ES-I3 (cell line): Measurements from ENCODE around the gene FEV.
A peak's percentile ranks its signal among the peaks of the same experiment; 100 is the strongest.

Experiments used
- H3K36me3 ChIP-seq: 2 replicates; pipeline ENCODE4 v1.6.1; 2013; ENCODE audit warnings: mild to moderate bottlenecking, low read length, control low read depth, moderate library complexity; ENCODE audit not compliant: insufficient read depth
- H3K4me1 ChIP-seq: 2 replicates; pipeline ENCODE4 v1.6.1; 2013; ENCODE audit warnings: mild to moderate bottlenecking, control low read depth, low read length; ENCODE audit not compliant: insufficient read depth
- H3K9ac ChIP-seq: 2 replicates; pipeline ENCODE4 v1.6.1; 2013; ENCODE audit warnings: low read depth, mild to moderate bottlenecking, low read length, moderate library complexity
- H3K9me3 ChIP-seq: 2 replicates; pipeline ENCODE4 v1.6.1; 2013; ENCODE audit warnings: mild to moderate bottlenecking, low read length, moderate library complexity; ENCODE audit not compliant: control insufficient read depth, insufficient read depth

Gene FEV

GRCh38 chr2:218985021-218985324 lies at the start of gene FEV:
FEV (minus strand) TSS chr2:218985184; CDS start chr2:218985075, 109 bp downstream.
- Histone ChIP-seq H3K9me3 (no peaks in the 10 kb centered on the region), H3K9ac (peak within 1 kb of the TSS; percentile 30; the same call in 1 of the 2 replicates), H3K36me3 (no peaks in the 10 kb centered on the region), H3K4me1 (no peaks in the 10 kb centered on the region; the same call in 1 of the 2 replicates)

- Histone ChIP-seq H3K9me3 (no peaks in the 10 kb centered on the region), H3K36me3 (no peaks in the 10 kb centered on the region), H3K4me1 (no peaks in the 10 kb centered on the region)
Observed at GRCh38 chr2:219032051-219032745, 47.2 kb upstream of the FEV start.

GRCh38 chr2:219031005-219031738 lies 46.2 kb upstream of the FEV start:
- H3K9me3 ChIP-seq = no peaks in the 10 kb centered on the region
- no peak overlapping the region for H3K9ac ChIP-seq
- H3K4me1 ChIP-seq = no peaks in the 10 kb centered on the region
- no peaks in the 10 kb centered on the region for H3K36me3 ChIP-seq

More at GRCh38 chr2:219032051-219032745, 47.2 kb upstream of the FEV start:
- H3K9ac ChIP-seq = no peak overlapping the region

GRCh38 chr2:219030177-219030940 lies 45.4 kb upstream of the FEV start:
- H3K9me3 ChIP-seq = no peaks in the 10 kb centered on the region
- H3K9ac ChIP-seq = no peak overlapping the region
- H3K36me3 ChIP-seq = no peaks in the 10 kb centered on the region
- H3K4me1 ChIP-seq = no peaks in the 10 kb centered on the region

GRCh38 chr2:219029829-219030165 lies 44.8 kb upstream of the FEV start:
- H3K9ac ChIP-seq = no peak overlapping the region
- H3K36me3 ChIP-seq = no peaks in the 10 kb centered on the region
- no peaks in the 10 kb centered on the region for H3K4me1 ChIP-seq
- H3K9me3 ChIP-seq = no peaks in the 10 kb centered on the region

- H3K9ac ChIP-seq = no peak overlapping the region
- H3K4me1 ChIP-seq = no peaks in the 10 kb centered on the region
- H3K36me3 ChIP-seq = no peaks in the 10 kb centered on the region
- H3K9me3 ChIP-seq = no peaks in the 10 kb centered on the region
Observed at GRCh38 chr2:219028996-219029828, 44.2 kb upstream of the FEV start.

GRCh38 chr2:219028141-219028540 lies 43.2 kb upstream of the FEV start:
- Histone ChIP-seq H3K4me1 (no peaks in the 10 kb centered on the region), H3K9me3 (no peaks in the 10 kb centered on the region), H3K36me3 (no peaks in the 10 kb centered on the region), H3K9ac (no peak overlapping the region)

- no peaks in the 10 kb centered on the region for H3K9me3 ChIP-seq
- no peaks in the 10 kb centered on the region for H3K4me1 ChIP-seq
- H3K9ac ChIP-seq = no peak overlapping the region
- H3K36me3 ChIP-seq = no peaks in the 10 kb centered on the region
Observed at GRCh38 chr2:219027511-219028055, 42.6 kb upstream of the FEV start.

GRCh38 chr2:219026946-219027345 lies 42.0 kb upstream of the FEV start:
- Histone ChIP-seq H3K36me3 (no peaks in the 10 kb centered on the region), H3K4me1 (no peaks in the 10 kb centered on the region), H3K9ac (no peak overlapping the region), H3K9me3 (no peaks in the 10 kb centered on the region)

GRCh38 chr2:219025637-219026585 lies 40.9 kb upstream of the FEV start:
- no peaks in the 10 kb centered on the region for H3K9me3 ChIP-seq
- no peak overlapping the region for H3K9ac ChIP-seq

GRCh38 chr2:219024059-219024458 lies 39.1 kb upstream of the FEV start:
- no peaks in the 10 kb centered on the region for H3K4me1 ChIP-seq
- no peak overlapping the region for H3K9ac ChIP-seq
- no peaks in the 10 kb centered on the region for H3K9me3 ChIP-seq
- H3K36me3 ChIP-seq = no peaks in the 10 kb centered on the region

More at GRCh38 chr2:219025637-219026585, 40.9 kb upstream of the FEV start:
- Histone ChIP-seq H3K36me3 (no peaks in the 10 kb centered on the region), H3K4me1 (no peaks in the 10 kb centered on the region)

- Histone ChIP-seq H3K9me3 (no peaks in the 10 kb centered on the region), H3K4me1 (no peaks in the 10 kb centered on the region), H3K9ac (no peak overlapping the region), H3K36me3 (no peaks in the 10 kb centered on the region)
Observed at GRCh38 chr2:219023045-219023605, 38.1 kb upstream of the FEV start.

GRCh38 chr2:219022616-219023015 lies 37.6 kb upstream of the FEV start:
- Histone ChIP-seq H3K9ac (no peak overlapping the region), H3K4me1 (no peaks in the 10 kb centered on the region), H3K36me3 (no peaks in the 10 kb centered on the region), H3K9me3 (no peaks in the 10 kb centered on the region)
